ENCODE measurements around the gene LCP1.

LCP1 gene

GRCh38 chr13:46154136-46154801 lies 27.7 kb downstream of the LCP1 start:
- DNase-seq, result no peak

GRCh38 chr13:46152627-46153328 lies 29.2 kb downstream of the LCP1 start:
- DNase-seq, result no peak

DNA sequence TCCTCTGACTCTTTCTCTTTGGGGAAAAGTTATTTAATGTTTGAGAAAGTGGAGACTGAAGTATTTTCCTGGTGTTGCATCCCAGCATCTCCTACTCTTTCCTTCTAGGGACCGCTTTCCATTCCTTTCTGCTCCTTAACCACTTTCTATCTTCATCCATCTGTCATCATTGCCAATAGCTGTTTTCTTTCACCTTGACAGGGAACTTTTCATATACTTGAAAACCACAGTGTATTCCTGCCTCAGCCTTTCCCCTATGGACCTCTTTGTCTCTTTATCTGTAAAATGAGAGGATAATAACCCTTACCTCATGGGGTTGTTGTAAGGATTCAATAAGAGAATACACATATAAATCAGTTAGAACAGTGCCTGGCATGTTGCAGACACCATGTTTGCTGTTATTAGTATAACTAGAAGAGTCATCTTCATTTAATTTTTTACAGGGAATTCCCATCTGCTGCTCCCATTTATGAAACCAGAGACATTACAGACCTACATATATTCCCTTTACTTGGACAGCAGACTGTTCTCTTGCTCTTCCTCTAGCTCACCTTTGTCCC lies 31.8 kb downstream of the LCP1 start:
- no peak for DNase-seq

- peak; percentile 9 for DNase-seq
These were observed 32.5 kb downstream of the LCP1 start for GRCh38 chr13:46149272-46150133.

DNA sequence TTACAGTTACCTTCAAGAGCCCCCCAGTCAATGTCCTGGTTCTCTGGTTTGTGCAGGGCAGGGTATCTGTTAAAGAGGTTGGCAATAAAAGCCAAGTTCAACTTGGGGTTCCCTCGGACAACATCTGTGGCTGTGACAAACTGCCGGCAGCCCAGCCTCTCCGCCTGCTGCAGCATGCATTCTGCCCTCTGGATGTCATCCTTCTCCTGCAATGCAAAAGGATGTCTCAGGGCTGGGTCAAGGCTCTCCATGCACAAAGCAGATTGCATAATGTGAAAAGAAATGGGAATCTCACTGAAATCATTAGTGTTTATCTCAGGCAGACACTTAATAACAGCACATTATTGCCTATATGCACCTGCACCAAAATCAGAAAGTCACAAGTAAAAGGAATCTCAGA lies 35.1 kb downstream of the LCP1 start:
- DNase-seq, result no peak

DNA sequence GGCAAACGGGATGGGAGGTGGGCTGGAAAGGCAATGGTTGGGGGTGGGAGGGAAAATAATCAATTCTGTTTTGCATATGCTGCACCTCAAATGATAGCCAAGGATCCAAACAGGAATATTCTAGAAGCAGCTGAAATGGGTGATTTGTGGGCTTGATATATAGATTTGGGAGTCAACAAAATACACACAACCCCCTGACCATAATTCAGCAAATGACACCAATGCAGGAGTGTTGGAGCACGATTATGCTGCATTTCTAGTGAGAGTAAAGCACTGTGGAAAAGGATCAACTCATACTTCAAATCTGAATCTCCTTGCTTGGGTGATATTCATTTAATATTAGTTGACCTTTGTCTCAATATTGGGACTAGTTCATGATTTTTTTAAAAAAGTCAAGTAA lies 36.0 kb downstream of the LCP1 start:
- DNase-seq, result no peak

- no peak for DNase-seq
These were observed 36.8 kb downstream of the LCP1 start for GRCh38 chr13:46145135-46145534.

DNA sequence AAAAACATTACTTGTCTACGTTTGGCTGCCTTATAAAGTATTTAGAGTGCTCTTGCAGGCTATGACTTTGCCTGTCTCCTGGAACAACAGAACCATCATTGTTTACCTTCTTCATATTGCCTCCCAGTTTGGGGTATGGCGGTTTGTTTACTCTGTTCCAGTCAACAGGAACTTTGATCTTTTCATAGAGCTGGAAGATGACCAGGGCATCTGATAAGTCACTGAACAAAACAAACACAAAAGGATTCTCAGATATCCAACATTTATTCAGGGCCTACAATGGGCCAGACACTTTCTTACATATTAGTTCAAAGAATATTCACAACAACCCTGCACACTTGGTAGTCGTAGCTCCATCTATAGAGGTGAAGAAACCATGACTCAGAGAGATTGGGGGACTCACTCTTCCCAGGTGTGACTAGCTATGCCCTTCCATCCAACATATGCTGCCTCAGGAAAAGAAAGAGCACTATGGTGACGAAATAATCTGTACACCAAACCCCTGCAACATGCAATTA lies 38.7 kb downstream of the LCP1 start:
- no peak for DNase-seq

DNA sequence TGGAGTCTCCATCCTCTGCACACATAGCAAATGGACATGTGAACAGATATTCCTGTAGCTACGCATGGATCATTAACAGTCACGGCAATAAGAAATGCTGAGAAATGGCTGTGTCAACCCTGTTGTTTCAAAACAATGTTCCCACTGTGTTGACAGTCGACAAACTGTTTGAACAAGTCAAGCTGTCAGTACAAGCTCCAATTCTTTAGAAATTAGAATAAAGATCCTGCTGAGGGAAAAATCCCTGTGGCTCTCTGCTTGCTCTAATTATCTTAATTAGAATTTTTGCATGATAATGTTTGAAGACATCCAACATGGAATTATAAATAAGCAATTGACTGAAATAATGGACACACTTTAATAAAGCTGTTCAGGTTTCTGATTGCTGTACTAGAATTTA lies 39.2 kb downstream of the LCP1 start:
- no peak for DNase-seq

DNA sequence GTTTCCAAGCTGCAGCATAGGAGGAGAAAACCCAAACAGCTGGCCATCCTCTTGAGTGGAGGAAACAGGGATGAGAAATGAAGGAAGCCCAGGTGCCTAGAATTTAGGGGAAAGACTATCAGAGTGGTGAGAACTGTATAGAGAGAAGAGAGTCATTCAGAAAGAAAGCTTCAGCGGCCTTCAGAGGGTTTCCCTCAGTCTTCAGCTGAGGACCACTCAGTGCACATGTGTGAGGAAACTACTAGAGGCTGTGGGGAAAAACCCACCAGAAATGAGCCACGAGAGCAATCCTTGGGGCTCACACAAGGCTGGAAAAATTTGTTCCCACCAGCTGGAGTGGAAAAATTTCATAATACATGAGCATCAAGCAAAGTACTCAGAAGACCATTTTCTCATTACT lies 41.9 kb downstream of the LCP1 start:
- DNase-seq, result no peak

- no peak for DNase-seq
These were observed 44.2 kb downstream of the LCP1 start for GRCh38 chr13:46137627-46138317.

DNA sequence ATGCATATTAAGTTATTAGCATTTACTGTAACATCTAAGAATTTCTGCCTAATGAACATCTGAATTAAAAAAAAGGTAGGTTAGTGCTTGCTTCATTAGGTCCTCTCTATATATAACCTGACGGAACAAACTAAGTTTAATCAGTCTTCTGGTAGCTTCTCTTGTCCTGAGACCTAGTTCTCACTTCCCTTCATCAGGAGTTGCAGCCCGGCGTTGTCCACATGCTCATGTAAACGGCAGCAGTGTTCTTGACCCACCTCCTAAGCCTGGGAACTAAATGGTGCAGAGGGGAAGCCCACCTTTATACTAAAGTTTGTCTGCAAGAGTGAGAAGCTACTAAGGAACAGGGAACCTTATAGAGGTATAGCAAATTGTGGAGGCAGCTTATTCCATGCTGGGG lies 45.3 kb downstream of the LCP1 start:
- no peak for DNase-seq

- DNase-seq, result no peak
These were observed 46.9 kb downstream of the LCP1 start for GRCh38 chr13:46134961-46135522.

DNA sequence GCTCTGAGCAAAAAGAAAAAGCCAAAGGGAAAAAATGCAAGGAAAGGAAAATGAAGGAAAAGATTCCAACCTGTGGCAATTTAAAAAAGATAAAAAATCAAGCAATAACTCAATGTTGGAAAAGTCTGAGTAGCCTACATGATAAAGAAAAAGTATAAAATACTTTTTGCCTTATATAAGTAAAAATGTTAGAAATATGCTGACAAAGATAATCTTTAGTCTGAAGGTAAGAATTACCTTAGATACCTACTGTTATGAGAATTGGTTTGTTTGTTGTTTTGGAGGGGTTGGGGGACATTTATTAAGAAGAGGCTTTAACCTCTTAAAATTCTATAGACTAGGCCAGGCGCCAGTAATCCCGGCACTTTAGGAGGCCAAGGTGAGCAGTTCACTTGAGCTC lies 47.5 kb downstream of the LCP1 start:
- DNase-seq, result no peak

GRCh38 chr13:46132109-46132508 lies 49.9 kb downstream of the LCP1 start:
- no peak for DNase-seq

DNA sequence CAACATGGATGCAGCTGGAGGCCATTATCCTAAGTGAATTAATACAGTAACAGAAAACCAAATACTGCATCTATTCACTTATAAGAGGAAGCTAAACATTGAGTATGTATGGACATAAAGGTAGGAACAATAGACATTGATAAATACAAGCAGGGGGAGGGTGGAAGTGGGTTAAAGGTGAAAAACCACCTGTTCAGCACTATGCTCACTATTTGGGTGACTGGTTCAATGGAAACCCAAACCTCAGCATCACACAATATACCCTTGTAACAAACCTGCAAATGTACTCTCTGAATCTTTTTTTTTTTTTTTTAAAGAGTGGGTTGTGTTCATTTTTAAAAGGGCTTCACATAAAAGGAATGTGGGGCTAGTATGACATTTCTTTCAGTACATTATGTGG lies 50.3 kb downstream of the LCP1 start:
- no peak for DNase-seq

- no peak for DNase-seq
These were observed 51.9 kb downstream of the LCP1 start for GRCh38 chr13:46129955-46130618.

GRCh38 chr13:46129124-46129523 lies 52.9 kb downstream of the LCP1 start:
- DNase-seq, result no peak

- DNase-seq, result no peak
These were observed 54.5 kb downstream of the LCP1 start for GRCh38 chr13:46127358-46128023.

GRCh38 chr13:46126552-46127357 lies 55.2 kb downstream of the LCP1 start:
- DNase-seq, result peak; percentile 67

All from GF-D8 (cell line).